Heart right ventricle (tissue), 16 donors: ENCODE measurements around the gene BARX1. TPM values are rescaled to one million over a fixed set of nuclear protein-coding genes. Genes with fewer than 3 reads are reported as not detected.

ENCODE experiments used
- ATAC-seq, 8 donors: fragments of 200-7000 bp; cut with Tn5 transposase; one replicate each; pipeline ENCODE4 v1.9.1; 2020; ENCODE audit warnings: mild to moderate bottlenecking in 8 of 8, moderate library complexity in 8 of 8, moderate number of reproducible peaks in 1 of 8
- DNase-seq, 2 donors: peaks; one replicate each; pipeline ENCODE4 v3.0.0-alpha.2; 2020
- H3K27ac ChIP-seq, 10 donors: fragments of 200-600 bp; sonication (generic) in 2 of 10; one replicate each; pipeline versions ENCODE4 v1.5.0 to v1.8.0; 2020 to 2022; ENCODE audit warnings: mild to moderate bottlenecking in 3 of 10
- H3K27me3 ChIP-seq, 7 donors: fragments of 200-600 bp; one replicate each; pipeline ENCODE4 v1.8.0; 2021 to 2022; ENCODE audit warnings: mild to moderate bottlenecking in 2 of 7
- H3K36me3 ChIP-seq, 9 donors: fragments of 200-600 bp; sonication (generic) in 1 of 9; one replicate each; pipeline versions ENCODE4 v1.5.0 to v1.8.0; 2020 to 2022; ENCODE audit warnings: mild to moderate bottlenecking in 2 of 9
- H3K4me1 ChIP-seq, 9 donors: fragments of 200-600 bp; sonication (generic) in 1 of 9; one replicate each; pipeline versions ENCODE4 v1.5.0 to v1.8.0; 2020 to 2022; ENCODE audit warnings: mild to moderate bottlenecking in 4 of 9
- H3K4me3 ChIP-seq, 10 donors: fragments of 200-600 bp; sonication (generic) in 2 of 10; one replicate each; pipeline versions ENCODE4 v1.5.0 to v1.8.0; 2020 to 2022; ENCODE audit warnings: mild to moderate bottlenecking in 7 of 10, moderate library complexity in 2 of 10
- H3K9me3 ChIP-seq, 11 donors: fragments of 200-600 bp in 10 of 11; sonication (generic) in 2 of 11; one replicate each; pipeline versions ENCODE4 v1.5.0 to v1.8.0; 2013 to 2022; ENCODE audit warnings: mild to moderate bottlenecking in 2 of 11, control low read depth in 1 of 11, moderate library complexity in 1 of 11
- CTCF ChIP-seq, 9 donors: fragments of 200-600 bp; sonication (generic) in 2 of 9; IDR thresholded peaks; one replicate each; pipeline versions ENCODE4 v1.5.0 to v1.8.0; 2021 to 2022; ENCODE audit warnings: antibody characterized with exemption in 9 of 9, mild to moderate bottlenecking in 5 of 9, moderate library complexity in 1 of 9
- WGBS, 2 donors: extraction: QIAGEN DNeasy Blood & Tissue Kit; methylation state at CpG; one replicate each; pipeline ENCODE4 v1.1.7; 2013; ENCODE audit warnings: inconsistent platforms in 1 of 2; 5-methylcytosine and 5-hydroxymethylcytosine counted together
- intact Hi-C, 10 donors: fragments of 100-400 bp; cut with DNase I; formaldehyde crosslinking; loops; one replicate each; pipeline versions ENCODE4 v1.11.1 to v1.14.2; 2022
- long read RNA-seq, 3 donors: library from polyadenylated mRNA; unstranded; transcript quantifications; one replicate each; pipeline ENCODE4 v2.0.0, GENCODE V29; 2020 to 2021
- polyA plus RNA-seq, 2 donors: library from polyadenylated mRNA; stranded (reverse); fragments of 200-250 nt; gene quantifications; one replicate each; pipeline ENCODE4 v1.2.3, GENCODE V29; 2013
- total RNA-seq, 10 donors: library from RNA; stranded (reverse); fragmentation: NEBNext Ultra II Directional in 3 of 10; extraction: Animal tissue kit (Norgen Biotek cat#: 25700) in 3 of 10; gene quantifications; one replicate each; pipeline versions ENCODE4 v1.2.1 to v1.2.4, GENCODE V29; 2021 to 2023
- donor health status: Arrhythmogenic right ventricular cardiomyopathy.
- donor health status: ischemic (EF 13 %, LVEDD 7.1; RV severe dilation, severe dysfunction).
- donor health status: healthy with polysubstance abuse.
- donor health status: DM: no; HTN: yes; CAD: no.
- donor health status: DM: no; HTN: no; CAD: no.
- donor health status: ischemic (EF 25% LVEDD 6.9; RV normal size, moderate dysfunction).
- donor health status: ischemic (EF 25% LVEDD 5.7; RV mildly dilated, moderate dysfunction).
- donor health status: healthy.
- donor health status: DM: yes; HTN: yes; CAD: no.
- donor health status: Ischemic cardiomyopathy.
- donor health status: ischemic (EF 35%, LVEDD 5.7; RV mildly dilated, moderate dysfunction).
- donor health status: nonischemic (EF 11% LVEDD 7.7; RV severe dilation, severe dysfunction).
- donor health status: DM: yes; HTN: yes; CAD: no.
- donor health status: PGD.
- donor health status: ischemic (EF 29% LVEDD 5.4; RV normal size, mild dysfunction).
- donor health status: nonischemic (EF 23%, LVEDD 6.1; RV moderate dilation, normal function).

BARX1 gene
- total RNA-seq (under 1 TPM in 1 of 10 donors, not detected in 9; 0.19 TPM), polyA plus RNA-seq (under 1 TPM in 1 of 2 donors, not detected in 1; 0.06 TPM)
- long read RNA-seq, donor 1: 0 reads
- long read RNA-seq, donor 2: 0 reads
- long read RNA-seq, donor 3: 0 reads

GRCh38 chr9:93955111-93955980, at the start of gene BARX1:
Gene BARX1, minus strand, starts transcription at chr9:93955355. Its CDS starts 209 bp downstream, at chr9:93955146.
- WGBS, 2 donors: 1% methylated on average over 81 to 101 of the region's 102 CpGs
- DNase-seq (no peak), ATAC-seq (no peak)
- peak within 1 kb of the TSS in 9 of 10 donors; percentile 3 to 38 (median 22) for H3K4me3 ChIP-seq
- H3K27me3 ChIP-seq: peaks cover 71 to 97% (median 96%) of the 10 kb centered on the region in 7 donors
- H3K27ac ChIP-seq: no peak within 1 kb of the TSS
- TF ChIP-seq CTCF (IDR thresholded peaks at IDR 0.05): no peak
- H3K9me3 ChIP-seq: no peaks in the 10 kb centered on the region
- no peaks in the 10 kb centered on the region for H3K36me3 ChIP-seq
- intact Hi-C loops: no loop called here
- peaks cover 27 to 73% (median 66%) of the 10 kb centered on the region in 9 donors for H3K4me1 ChIP-seq

GRCh38 chr9:94002316-94003140, 47.4 kb upstream of the BARX1 start:
- H3K4me3 ChIP-seq: no peak overlapping the region
- TF ChIP-seq CTCF (IDR thresholded peaks at IDR 0.05): peak; percentile 11 to 67 (median 54)
- H3K27ac ChIP-seq: no peak overlapping the region
- peaks cover 0 to 9% (median 0%) of the 10 kb centered on the region in 11 donors for H3K9me3 ChIP-seq
- peaks cover 0 to 16% (median 6%) of the 10 kb centered on the region in 7 donors for H3K27me3 ChIP-seq
- H3K36me3 ChIP-seq: no peaks in the 10 kb centered on the region
- DNase-seq (no peak), ATAC-seq (peak in 1 of 8 donors; percentile 37)
- WGBS, 2 donors: 26 to 31% methylated on average over 6 of the region's 6 CpGs
- intact Hi-C loops: loop anchor here in 4 of 10 donors (2.0 to 10.0 kb wide), 3 partner anchors 318 to 320 kb away; no protein-coding TSS in a partner anchor
- H3K4me1 ChIP-seq: no peaks in the 10 kb centered on the region

- ATAC-seq: no peak
- intact Hi-C loops: no loop called here
- no peak overlapping the region for H3K27ac ChIP-seq
- H3K36me3 ChIP-seq: no peaks in the 10 kb centered on the region
- no peaks in the 10 kb centered on the region for H3K4me1 ChIP-seq
- no peak for DNase-seq
- H3K27me3 ChIP-seq: peaks cover 0 to 4% (median 0%) of the 10 kb centered on the region in 7 donors
- TF ChIP-seq CTCF (IDR thresholded peaks at IDR 0.05): no peak
- peaks cover 0 to 9% (median 0%) of the 10 kb centered on the region in 11 donors for H3K9me3 ChIP-seq
- no peak overlapping the region for H3K4me3 ChIP-seq
These were observed 41.7 kb upstream of the BARX1 start for GRCh38 chr9:93996863-93997262.

GRCh38 chr9:93996367-93996766, 41.2 kb upstream of the BARX1 start:
- DNase-seq (no peak), ATAC-seq (no peak)
- Histone ChIP-seq H3K9me3 (peaks cover 0 to 9% (median 0%) of the 10 kb centered on the region in 11 donors), H3K27ac (no peak overlapping the region), H3K4me1 (no peaks in the 10 kb centered on the region), H3K36me3 (no peaks in the 10 kb centered on the region), H3K4me3 (no peak overlapping the region), H3K27me3 (peaks cover 0 to 4% (median 0%) of the 10 kb centered on the region in 7 donors)
- intact Hi-C loops: no loop called here
- WGBS, 2 donors: 88 to 91% methylated on average over 3 of the region's 3 CpGs
- TF ChIP-seq CTCF (IDR thresholded peaks at IDR 0.05): no peak
